Measurements from ENCODE around the gene HIVEP1.

HIVEP1 gene

GRCh38 chr6:12014027-12014872, 2.1 kb downstream of the HIVEP1 start:
- Mint-ChIP-seq H3K36me3 (ENCODE audit: insufficient read depth) (peaks cover 39% of the 10 kb centered on the region), H3K27me3 (no peaks in the 10 kb centered on the region), H3K27ac (peak overlapping the region in 1 of 2 donors; percentile 25), H3K4me3 (peak overlapping the region in 1 of 2 donors; percentile 94), H3K4me1 (ENCODE audit: low read depth in 2 of 2) (peaks cover 13 to 22% of the 10 kb centered on the region in 2 donors), H3K9me3 (no peaks in the 10 kb centered on the region)
- ATAC-seq (replicated peaks) (no peak), DNase-seq (no peak)

- peaks cover 13 to 19% of the 10 kb centered on the region in 2 donors for H3K4me1 Mint-ChIP-seq (ENCODE audit: low read depth in 2 of 2)
- H3K9me3 Mint-ChIP-seq: no peaks in the 10 kb centered on the region
- H3K4me3 Mint-ChIP-seq: no peak overlapping the region
- no peak for ATAC-seq (replicated peaks)
- H3K36me3 Mint-ChIP-seq (ENCODE audit: insufficient read depth): peaks cover 41% of the 10 kb centered on the region
- no peaks in the 10 kb centered on the region for H3K27me3 Mint-ChIP-seq
- no peak for DNase-seq
- peak overlapping the region in 1 of 2 donors; percentile 25 for H3K27ac Mint-ChIP-seq
Observed at GRCh38 chr6:12014873-12015149, 2.7 kb downstream of the HIVEP1 start.

DNA sequence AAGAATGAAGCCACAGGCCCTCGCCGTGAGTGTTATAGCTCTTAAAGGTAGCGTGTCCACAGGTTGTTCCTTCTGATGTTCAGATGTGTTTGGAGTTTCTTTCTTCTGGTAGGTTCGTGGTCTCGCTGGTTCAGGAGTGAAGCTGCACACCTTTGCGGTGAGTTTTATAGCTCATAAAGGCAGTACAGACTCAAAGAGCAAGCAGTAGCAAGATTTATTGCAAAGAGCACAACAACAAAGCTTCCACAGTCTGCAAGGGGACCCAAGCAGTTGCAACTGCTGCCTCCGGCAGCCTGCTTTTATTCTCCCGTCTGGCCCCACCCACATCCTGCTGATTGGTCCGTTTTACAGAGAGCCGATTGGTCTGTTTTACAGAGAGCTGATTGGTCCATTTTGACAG, 5.2 kb downstream of the HIVEP1 start:
- Mint-ChIP-seq H3K27ac (peak overlapping the region; percentile 26 to 52), H3K36me3 (ENCODE audit: insufficient read depth) (peaks cover 35% of the 10 kb centered on the region), H3K27me3 (no peaks in the 10 kb centered on the region), H3K4me1 (ENCODE audit: low read depth in 2 of 2) (peaks cover 9 to 18% of the 10 kb centered on the region in 2 donors), H3K4me3 (no peak overlapping the region), H3K9me3 (no peaks in the 10 kb centered on the region)
- ATAC-seq (replicated peaks) (no peak), DNase-seq (no peak)

DNA sequence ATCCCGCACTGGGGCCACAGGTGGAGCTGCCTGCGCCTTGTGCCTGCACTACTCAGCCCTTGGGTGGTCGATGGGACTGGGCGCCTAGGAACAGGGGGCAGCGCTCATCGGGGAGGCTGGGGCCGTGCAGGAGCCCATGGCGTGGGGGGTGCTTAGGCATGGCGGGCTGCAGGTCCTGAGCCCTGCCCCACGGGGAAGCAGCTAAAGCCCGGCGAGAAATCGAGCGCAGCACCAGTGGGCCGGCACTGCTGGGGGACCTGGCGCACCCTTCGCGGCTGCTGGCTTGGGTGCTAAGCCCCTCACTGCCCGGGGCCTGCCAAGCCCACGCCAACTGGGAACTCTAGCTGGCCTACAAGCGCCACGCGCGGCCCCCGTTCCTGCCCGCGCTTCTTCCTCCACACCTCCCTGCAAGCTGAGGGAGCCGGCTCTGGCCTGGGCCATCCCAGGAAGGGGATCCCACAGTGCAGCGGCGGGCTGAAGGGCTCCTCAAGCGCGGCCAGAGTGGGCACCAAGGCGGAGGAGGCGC, 5.8 kb downstream of the HIVEP1 start:
- Mint-ChIP-seq H3K4me1 (ENCODE audit: low read depth in 2 of 2) (peaks cover 12 to 16% of the 10 kb centered on the region in 2 donors), H3K4me3 (no peak overlapping the region)

GRCh38 chr6:12020187-12020791, 8.2 kb downstream of the HIVEP1 start:
- Mint-ChIP-seq H3K4me1 (ENCODE audit: low read depth in 2 of 2) (peaks cover 8 to 12% of the 10 kb centered on the region in 2 donors), H3K36me3 (ENCODE audit: insufficient read depth) (peaks cover 23% of the 10 kb centered on the region), H3K9me3 (no peaks in the 10 kb centered on the region), H3K27me3 (no peaks in the 10 kb centered on the region), H3K4me3 (no peak overlapping the region), H3K27ac (no peak overlapping the region)
- ATAC-seq (replicated peaks): no peak
- DNase-seq: no peak

More for the DNA sequence above, 5.8 kb downstream of the HIVEP1 start:
- Mint-ChIP-seq H3K9me3 (no peaks in the 10 kb centered on the region), H3K27ac (peak overlapping the region in 1 of 2 donors; percentile 26), H3K27me3 (no peaks in the 10 kb centered on the region), H3K36me3 (ENCODE audit: insufficient read depth) (peaks cover 29% of the 10 kb centered on the region)
- ATAC-seq (replicated peaks): no peak
- DNase-seq: no peak

- DNase-seq: no peak
- no peaks in the 10 kb centered on the region for H3K27me3 Mint-ChIP-seq
- ATAC-seq (replicated peaks): no peak
- no peak overlapping the region for H3K27ac Mint-ChIP-seq
- H3K4me3 Mint-ChIP-seq: no peak overlapping the region
- peaks cover 18% of the 10 kb centered on the region for H3K36me3 Mint-ChIP-seq (ENCODE audit: insufficient read depth)
- no peaks in the 10 kb centered on the region for H3K9me3 Mint-ChIP-seq
- peaks cover 12 to 26% of the 10 kb centered on the region in 2 donors for H3K4me1 Mint-ChIP-seq (ENCODE audit: low read depth in 2 of 2)
Observed at GRCh38 chr6:12022481-12022880, 10.4 kb downstream of the HIVEP1 start.

GRCh38 chr6:12022953-12023388, 10.9 kb downstream of the HIVEP1 start:
- DNase-seq (no peak), ATAC-seq (replicated peaks) (no peak)
- H3K27ac Mint-ChIP-seq: no peak overlapping the region
- H3K4me1 Mint-ChIP-seq (ENCODE audit: low read depth in 2 of 2): peaks cover 11 to 31% of the 10 kb centered on the region in 2 donors
- H3K27me3 Mint-ChIP-seq: no peaks in the 10 kb centered on the region
- H3K4me3 Mint-ChIP-seq: no peak overlapping the region
- peaks cover 13% of the 10 kb centered on the region for H3K36me3 Mint-ChIP-seq (ENCODE audit: insufficient read depth)
- H3K9me3 Mint-ChIP-seq: no peaks in the 10 kb centered on the region

GRCh38 chr6:12024216-12024615, 12.1 kb downstream of the HIVEP1 start:
- H3K4me3 Mint-ChIP-seq: no peak overlapping the region
- DNase-seq (no peak), ATAC-seq (replicated peaks) (no peak)
- no peak overlapping the region for H3K27ac Mint-ChIP-seq
- peaks cover 0 to 2% of the 10 kb centered on the region in 2 donors for H3K9me3 Mint-ChIP-seq
- H3K36me3 Mint-ChIP-seq (ENCODE audit: insufficient read depth): peaks cover 9% of the 10 kb centered on the region
- peaks cover 11 to 31% of the 10 kb centered on the region in 2 donors for H3K4me1 Mint-ChIP-seq (ENCODE audit: low read depth in 2 of 2)
- H3K27me3 Mint-ChIP-seq: no peaks in the 10 kb centered on the region

DNA sequence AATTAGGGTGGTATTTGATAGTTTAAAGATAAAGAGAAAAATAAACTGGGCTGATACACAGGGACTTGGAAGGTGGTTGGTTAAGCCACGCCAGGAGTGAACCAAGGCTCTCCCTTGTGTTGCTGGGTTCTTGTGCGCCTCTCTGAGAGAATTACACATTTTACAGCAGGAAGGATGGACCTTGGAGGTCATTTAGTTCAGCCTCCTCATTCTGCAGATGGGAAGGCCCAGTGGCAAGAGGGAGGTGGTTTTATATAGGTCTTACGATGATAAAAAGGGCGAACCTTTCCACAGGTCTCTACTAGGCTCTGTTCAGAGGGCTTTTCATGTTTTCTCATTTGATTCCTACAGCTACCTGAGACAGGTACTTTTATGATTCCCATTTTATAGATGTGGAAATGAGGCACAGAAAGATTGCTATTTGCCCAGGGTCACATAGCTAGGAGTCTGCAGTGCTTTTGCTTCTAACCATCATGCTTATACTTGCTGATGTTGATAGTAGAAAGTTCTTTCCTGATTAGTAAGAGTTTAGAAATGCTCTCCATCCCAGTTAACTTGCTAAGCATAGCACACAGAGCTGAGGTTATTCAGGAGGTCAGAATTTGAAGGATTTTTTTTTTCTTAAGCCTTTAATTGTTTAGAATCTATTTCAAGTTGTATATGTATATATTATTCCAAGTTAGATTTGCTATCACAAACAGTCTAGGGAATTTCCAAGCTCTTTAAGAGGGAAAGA, 12.8 kb downstream of the HIVEP1 start:
- Mint-ChIP-seq H3K27me3 (no peaks in the 10 kb centered on the region), H3K4me3 (no peak overlapping the region), H3K9me3 (peaks cover 0 to 9% of the 10 kb centered on the region in 2 donors), H3K4me1 (ENCODE audit: low read depth in 2 of 2) (peaks cover 11 to 28% of the 10 kb centered on the region in 2 donors), H3K27ac (no peak overlapping the region), H3K36me3 (ENCODE audit: insufficient read depth) (peaks cover 7% of the 10 kb centered on the region)
- DNase-seq: no peak
- ATAC-seq (replicated peaks): no peak

DNA sequence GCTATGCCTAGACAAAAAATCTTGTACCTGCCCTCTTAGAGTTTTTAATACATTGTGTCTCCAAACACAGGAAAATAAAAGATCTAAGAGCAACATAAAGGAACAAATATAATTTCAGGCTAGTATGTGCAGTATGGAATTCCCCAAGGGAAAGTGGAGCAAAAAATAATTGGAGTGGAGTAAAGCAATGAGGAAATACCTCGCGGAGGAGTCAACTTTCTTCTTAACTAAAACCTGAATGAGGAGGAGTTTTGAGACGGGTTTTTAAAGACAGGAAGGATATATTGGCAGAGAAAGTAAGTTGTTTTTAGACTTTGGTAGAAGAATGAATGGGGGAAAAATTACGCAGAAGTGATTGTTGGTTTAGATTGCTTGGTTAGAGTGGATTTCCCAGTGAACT, 14.0 kb downstream of the HIVEP1 start:
- H3K27ac Mint-ChIP-seq: no peak overlapping the region
- peaks cover 0 to 18% of the 10 kb centered on the region in 2 donors for H3K9me3 Mint-ChIP-seq
- H3K4me1 Mint-ChIP-seq (ENCODE audit: low read depth in 2 of 2): peaks cover 14 to 28% of the 10 kb centered on the region in 2 donors
- H3K36me3 Mint-ChIP-seq (ENCODE audit: insufficient read depth): peaks cover 2% of the 10 kb centered on the region
- DNase-seq: no peak
- no peaks in the 10 kb centered on the region for H3K27me3 Mint-ChIP-seq
- no peak overlapping the region for H3K4me3 Mint-ChIP-seq
- no peak for ATAC-seq (replicated peaks)

DNA sequence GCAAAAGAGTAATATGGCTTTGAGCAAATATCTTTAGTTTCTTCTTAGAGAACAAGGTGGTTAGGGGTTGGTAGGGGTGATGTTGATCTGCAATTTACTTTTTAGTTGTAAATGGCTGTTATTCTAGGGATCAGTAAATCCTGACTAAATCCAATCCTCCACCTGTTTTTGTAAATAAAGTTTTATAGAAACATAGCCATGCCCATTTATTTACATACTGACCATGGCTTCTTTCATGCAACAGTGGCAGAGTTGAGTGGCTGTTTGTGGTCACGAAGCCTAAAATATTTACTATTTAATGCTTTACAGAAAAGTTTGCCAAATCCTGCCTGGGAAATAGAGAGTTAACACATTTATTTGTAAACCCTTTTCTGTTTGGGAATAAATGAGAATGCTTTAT, 14.7 kb downstream of the HIVEP1 start:
- DNase-seq: no peak
- Mint-ChIP-seq H3K4me3 (no peak overlapping the region), H3K9me3 (peaks cover 0 to 20% of the 10 kb centered on the region in 2 donors), H3K27ac (peak overlapping the region in 1 of 2 donors; percentile 20), H3K27me3 (no peaks in the 10 kb centered on the region), H3K36me3 (ENCODE audit: insufficient read depth) (peaks cover 6% of the 10 kb centered on the region), H3K4me1 (ENCODE audit: low read depth in 2 of 2) (peaks cover 13 to 29% of the 10 kb centered on the region in 2 donors)
- no peak for ATAC-seq (replicated peaks)

GRCh38 chr6:12028213-12028612, 16.1 kb downstream of the HIVEP1 start:
- H3K36me3 Mint-ChIP-seq (ENCODE audit: insufficient read depth): peaks cover 4% of the 10 kb centered on the region
- ATAC-seq (replicated peaks): no peak
- H3K4me3 Mint-ChIP-seq: no peak overlapping the region
- H3K4me1 Mint-ChIP-seq (ENCODE audit: low read depth in 2 of 2): peaks cover 13 to 43% of the 10 kb centered on the region in 2 donors
- peaks cover 0 to 20% of the 10 kb centered on the region in 2 donors for H3K9me3 Mint-ChIP-seq
- DNase-seq: no peak
- H3K27me3 Mint-ChIP-seq: no peaks in the 10 kb centered on the region
- no peak overlapping the region for H3K27ac Mint-ChIP-seq

GRCh38 chr6:12029979-12030737, 18.0 kb downstream of the HIVEP1 start:
- ATAC-seq (replicated peaks) (no peak), DNase-seq (no peak)
- no peak overlapping the region for H3K4me3 Mint-ChIP-seq
- H3K36me3 Mint-ChIP-seq (ENCODE audit: insufficient read depth): peaks cover 7% of the 10 kb centered on the region
- H3K4me1 Mint-ChIP-seq (ENCODE audit: low read depth in 2 of 2): peaks cover 21 to 51% of the 10 kb centered on the region in 2 donors
- H3K27ac Mint-ChIP-seq: no peak overlapping the region
- peaks cover 0 to 20% of the 10 kb centered on the region in 2 donors for H3K9me3 Mint-ChIP-seq
- no peaks in the 10 kb centered on the region for H3K27me3 Mint-ChIP-seq
